H1 (cell line): Measurements from ENCODE around the gene GLG1. TPM values are rescaled to one million over a fixed set of nuclear protein-coding genes. Genes with fewer than 3 reads are reported as not detected.

Experiments
- CTCF ChIA-PET: fragments of 300-600 bp; sonication (Branson Sonifier 250); formaldehyde crosslinking; loops from one replicate; lab custom pipeline; 2021; ENCODE audit not compliant: partially characterized antibody; lab: Charles Lee
- POLR2A ChIA-PET: fragments of 300-600 bp; sonication (Branson Sonifier 250); formaldehyde crosslinking; loops from one replicate; lab custom pipeline; 2021; ENCODE audit warnings: inconsistent platforms; ENCODE audit not compliant: partially characterized antibody; lab: Charles Lee
- DNase-seq, 2 experiments: peaks; one replicate each; pipeline versions ENCODE4 v3.0.0 to v3.0.0-alpha.2; 2010 to 2022; ENCODE audit warnings: low spot score in 2 of 2, low read depth in 1 of 2, mixed read lengths in 1 of 2
- FAIRE-seq: peaks from 2 replicates; lab custom pipeline; 2011; peaks lifted over from hg19 to GRCh38; lab: Jason Lieb, UNC
- H2AFZ ChIP-seq: 2 replicates; pipeline ENCODE4 v1.8.1; 2012; ENCODE audit warnings: low read length, inconsistent platforms
- H2AK5ac ChIP-seq: 2 replicates; pipeline ENCODE4 v1.6.1; 2013; ENCODE audit warnings: low read depth, low read length
- H2BK120ac ChIP-seq: replicated peaks from 2 replicates; pipeline ENCODE3; 2013; ENCODE audit warnings: low read depth, low read length, inconsistent platforms
- H2BK12ac ChIP-seq: 2 replicates; pipeline ENCODE4 v1.6.1; 2013; ENCODE audit warnings: low read depth, low read length
- H2BK15ac ChIP-seq: 2 replicates; pipeline ENCODE4 v1.6.1; 2013; ENCODE audit warnings: low read length
- H2BK20ac ChIP-seq: 2 replicates; pipeline ENCODE4 v1.6.1; 2013; ENCODE audit warnings: low read length
- H2BK5ac ChIP-seq: 2 replicates; pipeline ENCODE4 v1.6.1; 2013; ENCODE audit warnings: low read depth, low read length
- H3K14ac ChIP-seq: 2 replicates; pipeline ENCODE4 v1.6.1; 2013; ENCODE audit warnings: inconsistent platforms; ENCODE audit not compliant: insufficient read length
- H3K18ac ChIP-seq: 2 replicates; pipeline ENCODE4 v1.6.1; 2013; ENCODE audit warnings: low read length; ENCODE audit errors: extremely low read depth
- H3K23ac ChIP-seq: 2 replicates; pipeline ENCODE4 v1.6.1; 2013; ENCODE audit warnings: inconsistent platforms; ENCODE audit not compliant: insufficient read length
- H3K23me2 ChIP-seq: 2 replicates; pipeline ENCODE4 v1.6.1; 2013; ENCODE audit warnings: low read depth, low read length
- H3K27ac ChIP-seq: 2 replicates; pipeline ENCODE4 v1.6.1; 2011; ENCODE audit warnings: low read depth, low read length, inconsistent platforms
- H3K27me3 ChIP-seq, 4 experiments: replicated peaks in 1 of 4; 1 replicate in 1 of 4; 2 replicates in 3 of 4; pipeline versions ENCODE4 v1.6.1 to v1.8.1; 2011 to 2013; ENCODE audit warnings: low read length in 3 of 4, mild to moderate bottlenecking in 3 of 4, inconsistent platforms in 2 of 4, mixed read lengths in 2 of 4, moderate library complexity in 1 of 4; ENCODE audit not compliant: control insufficient read depth in 3 of 4, insufficient read depth in 3 of 4; ENCODE audit errors: extremely low read depth in 1 of 4
- H3K36me3 ChIP-seq, 4 experiments: 2 replicates each; pipeline versions ENCODE4 v1.6.1 to v1.8.1; 2011 to 2013; ENCODE audit warnings: mild to moderate bottlenecking in 4 of 4, low read length in 3 of 4, moderate library complexity in 2 of 4, control low read depth in 1 of 4, inconsistent platforms in 1 of 4; ENCODE audit not compliant: insufficient read depth in 4 of 4, control insufficient read depth in 2 of 4
- H3K4ac ChIP-seq: replicated peaks from 2 replicates; pipeline ENCODE3; 2013; ENCODE audit warnings: low read length, low read depth, mixed read lengths, inconsistent platforms; ENCODE audit not compliant: insufficient read length
- H3K4me1 ChIP-seq, 4 experiments: replicated peaks in 1 of 4; 1 replicate in 1 of 4; 2 replicates in 3 of 4; pipeline versions ENCODE4 v1.6.1 to v1.8.1; 2011 to 2013; ENCODE audit warnings: low read length in 3 of 4, inconsistent platforms in 2 of 4, mixed read lengths in 1 of 4; ENCODE audit not compliant: insufficient read depth in 4 of 4, control insufficient read depth in 3 of 4
- H3K4me2 ChIP-seq, 2 experiments: 2 replicates each; pipeline versions ENCODE4 v1.6.1 to v1.8.1; 2011 to 2013; ENCODE audit warnings: low read depth in 2 of 2, low read length in 2 of 2, control low read depth in 1 of 2, inconsistent platforms in 1 of 2, mild to moderate bottlenecking in 1 of 2; ENCODE audit not compliant: insufficient read depth in 1 of 2
- H3K4me3 ChIP-seq, 4 experiments: fragments of 200-600, 300-600 bp in 1 of 4; sonication (generic), shearing (Covaris generic), sonication (Bioruptor Twin) in 1 of 4; 2 replicates each; pipeline versions ENCODE4 v1.5.1 to v1.8.1; 2011 to 2016; ENCODE audit warnings: low read length in 4 of 4, low read depth in 3 of 4, control low read depth in 2 of 4, inconsistent platforms in 2 of 4, mild to moderate bottlenecking in 2 of 4, mixed read lengths in 1 of 4, moderate library complexity in 1 of 4; ENCODE audit not compliant: insufficient read depth in 2 of 4; ENCODE audit errors: extremely low read depth in 1 of 4
- H3K56ac ChIP-seq: replicated peaks from 2 replicates; pipeline ENCODE3; 2013; ENCODE audit warnings: low read depth, mild to moderate bottlenecking, mixed read lengths, low read length, inconsistent platforms; ENCODE audit not compliant: insufficient read length
- H3K79me1 ChIP-seq: 2 replicates; pipeline ENCODE4 v1.6.1; 2013; ENCODE audit warnings: low read depth, low read length, control low read depth
- H3K79me2 ChIP-seq, 2 experiments: 2 replicates each; pipeline versions ENCODE4 v1.6.1 to v1.8.1; 2012 to 2013; ENCODE audit warnings: low read length in 2 of 2, mild to moderate bottlenecking in 2 of 2, inconsistent platforms in 1 of 2; ENCODE audit not compliant: insufficient read depth in 2 of 2, control insufficient read depth in 1 of 2
- H3K9ac ChIP-seq, 4 experiments: replicated peaks in 1 of 4; 1 replicate in 1 of 4; 2 replicates in 3 of 4; pipeline versions ENCODE4 v1.6.1 to v1.8.1; 2011 to 2013; ENCODE audit warnings: low read depth in 3 of 4, low read length in 3 of 4, control low read depth in 2 of 4, mild to moderate bottlenecking in 2 of 4, moderate library complexity in 2 of 4, inconsistent platforms in 1 of 4; ENCODE audit errors: extremely low read depth in 1 of 4
- H3K9me3 ChIP-seq, 2 experiments: 2 replicates each; pipeline versions ENCODE4 v1.6.1 to v1.8.1; 2012 to 2013; ENCODE audit warnings: mild to moderate bottlenecking in 2 of 2, moderate library complexity in 2 of 2, control low read depth in 1 of 2, inconsistent platforms in 1 of 2, low read depth in 1 of 2, low read length in 1 of 2, mixed read lengths in 1 of 2; ENCODE audit not compliant: insufficient read depth in 2 of 2
- H4K20me1 ChIP-seq, 2 experiments: replicated peaks in 1 of 2; 2 replicates each; pipeline versions ENCODE3 to v1.8.1; 2011 to 2013; ENCODE audit warnings: inconsistent platforms in 2 of 2, low read length in 2 of 2, mild to moderate bottlenecking in 1 of 2; ENCODE audit not compliant: insufficient read depth in 2 of 2, control insufficient read depth in 1 of 2
- H4K5ac ChIP-seq: 2 replicates; pipeline ENCODE4 v1.6.1; 2013; ENCODE audit warnings: low read length, low read depth, mixed read lengths, inconsistent platforms; ENCODE audit not compliant: insufficient read length
- H4K8ac ChIP-seq: 2 replicates; pipeline ENCODE4 v1.8.0; 2013; ENCODE audit warnings: mild to moderate bottlenecking, moderate library complexity, low read length, inconsistent platforms; ENCODE audit not compliant: insufficient read depth; ENCODE audit errors: extremely low read depth
- H4K91ac ChIP-seq: replicated peaks from 2 replicates; pipeline ENCODE3; 2013; ENCODE audit warnings: low read length, mixed read lengths, inconsistent platforms; ENCODE audit not compliant: insufficient read length
- BACH1 ChIP-seq: IDR thresholded peaks from 2 replicates; pipeline ENCODE4 v1.6.1; 2012; ENCODE audit warnings: low read length, improper control_type of control experiment
- CBX8 ChIP-seq: fragments of 300-800, 300-1000 bp; sonication (generic); IDR thresholded peaks from 2 replicates; pipeline ENCODE4 v1.7.1; 2016; ENCODE audit warnings: low read depth, low read length, borderline replicate concordance
- CHD1 ChIP-seq: IDR thresholded peaks from 2 replicates; pipeline ENCODE4 v1.6.1; 2012; ENCODE audit warnings: low read depth, low read length, improper control_type of control experiment
- CHD2 ChIP-seq: IDR thresholded peaks from 2 replicates; pipeline ENCODE4 v1.6.1; 2012; ENCODE audit warnings: low read length, improper control_type of control experiment
- FOSL1 ChIP-seq: IDR thresholded peaks from 2 replicates; pipeline ENCODE4 v1.6.1; 2011; ENCODE audit warnings: mild to moderate bottlenecking, low read depth, low read length, moderate library complexity; ENCODE audit not compliant: insufficient read depth
- JUN ChIP-seq: IDR thresholded peaks from 2 replicates; pipeline ENCODE4 v1.6.1; 2011; ENCODE audit warnings: low read depth, mild to moderate bottlenecking, improper control_type of control experiment, low read length
- JUND ChIP-seq: IDR thresholded peaks from 2 replicates; pipeline ENCODE4 v1.6.1; 2011; ENCODE audit warnings: mild to moderate bottlenecking, improper control_type of control experiment, low read length
- KDM5A ChIP-seq: fragments of 200-600 bp; IDR thresholded peaks from 2 replicates; pipeline ENCODE4 v1.7.1; 2012; ENCODE audit warnings: mild to moderate bottlenecking, low read length, inconsistent platforms, mixed read lengths
- RNF2 ChIP-seq: fragments of 200-900, 300-1000 bp; sonication (generic); IDR thresholded peaks from 2 replicates; pipeline ENCODE4 v1.7.1; 2016; ENCODE audit warnings: borderline replicate concordance, low read depth, mild to moderate bottlenecking, antibody characterized with exemption, low read length; ENCODE audit not compliant: poor library complexity, severe bottlenecking; ENCODE audit errors: missing control alignments
- SRF ChIP-seq: IDR thresholded peaks from 2 replicates; pipeline ENCODE4 v1.6.1; 2011; ENCODE audit warnings: mild to moderate bottlenecking, low read depth, low read length, moderate library complexity
- TCF12 ChIP-seq: IDR thresholded peaks from 2 replicates; pipeline ENCODE4 v1.6.1; 2011; ENCODE audit warnings: low read depth, mild to moderate bottlenecking, low read length
- TEAD4 ChIP-seq: IDR thresholded peaks from 2 replicates; pipeline ENCODE4 v1.6.1; 2012; ENCODE audit warnings: low read depth, low read length, inconsistent platforms, mixed read lengths
- ZNF274 ChIP-seq: IDR thresholded peaks from 2 replicates; pipeline ENCODE4 v1.7.0; 2012; ENCODE audit warnings: low read length, borderline replicate concordance; ENCODE audit errors: extremely low read depth
- WGBS, 2 experiments: shearing (Covaris generic) in 1 of 2; methylation state at CpG; one replicate each; pipeline versions ENCODE4 v1.1.6 to v1.1.7; 2013 to 2015; ENCODE audit warnings: low lambda C conversion rate in 2 of 2, mixed read lengths in 2 of 2, inconsistent platforms in 1 of 2, low coverage in 1 of 2, missing lambda C conversion rate in 1 of 2; ENCODE audit not compliant: insufficient replicate concordance in 2 of 2, insufficient coverage in 1 of 2, insufficient read length in 1 of 2; ENCODE audit errors: extremely low coverage in 1 of 2, missing lambda C conversion rate in 1 of 2; 5-methylcytosine and 5-hydroxymethylcytosine counted together
- polyA plus RNA-seq, 7 experiments: library from polyadenylated mRNA; depleted of rRNA in 3 of 7; stranded (reverse) in 5 of 7; unstranded in 2 of 7; fragments of >200 nt in 5 of 7; fragments of 200-250 nt in 2 of 7; gene quantifications; 1 replicate in 5 of 7; 2 replicates in 1 of 7; 4 replicates in 1 of 7; pipeline versions ENCODE4 v1.2.1 to v1.2.3, GENCODE V29; 2011 to 2013; ENCODE audit warnings: missing spikeins in 2 of 7, mixed read lengths in 2 of 7
- total RNA-seq: library from RNA; stranded (reverse); fragmentation: NEBNext Ultra II Directional; extraction: Animal tissue kit (Norgen Biotek cat#: 25700); gene quantifications from 2 replicates; pipeline ENCODE4 v1.2.1, GENCODE V29; 2021
- TF ChIP-seq, protein P1 (sequence below): IDR thresholded peaks from 2 replicates; pipeline ENCODE4 v1.6.1; 2011; ENCODE audit warnings: low read depth, mild to moderate bottlenecking, low read length; ENCODE audit not compliant: insufficient read depth

Gene GLG1
- total and polyA plus RNA-seq, 2 of the 8 experiments (the other 6 are each of a cell fraction or from before 2014, with no cell fraction given), result 53.4 to 139 TPM

DNA sequence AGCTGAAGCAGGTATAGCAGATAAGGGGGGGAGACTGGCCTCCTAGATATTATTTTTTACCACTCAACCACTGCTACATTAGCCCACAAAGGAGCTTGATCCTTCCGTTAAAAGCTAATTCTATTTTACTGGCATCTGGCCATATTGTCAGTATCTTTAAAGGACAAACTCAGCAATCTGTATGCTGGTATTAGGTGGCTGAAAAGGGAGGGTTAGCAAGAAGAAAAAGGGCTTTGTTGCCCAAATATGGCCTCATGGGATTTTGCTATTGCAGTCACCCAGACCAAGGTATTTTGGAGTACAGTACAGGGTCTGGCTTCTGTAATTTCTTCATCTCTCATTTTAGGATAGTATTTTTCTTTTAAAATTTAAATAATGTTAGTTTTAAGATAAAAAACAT, 45.3 kb upstream of the GLG1 start:
- Histone ChIP-seq H3K9ac (no peak overlapping the region), H4K8ac (no peak overlapping the region), H4K20me1 (peaks cover 8 to 16% of the 10 kb centered on the region in 2 experiments), H3K36me3 (peaks cover 30 to 88% (median 56%) of the 10 kb centered on the region in 4 experiments), H3K79me2 (peaks cover 3 to 80% of the 10 kb centered on the region in 2 experiments; a peak in 3 of 4 replicates), H3K23me2 (no peaks in the 10 kb centered on the region), H3K79me1 (peaks cover 7% of the 10 kb centered on the region; the same call in 1 of the 2 replicates), H3K9me3 (no peaks in the 10 kb centered on the region), H3K14ac (no peak overlapping the region), H3K56ac (no peak overlapping the region), H3K4me2 (no peak overlapping the region), H2BK5ac (no peak overlapping the region), H2AFZ (no peak overlapping the region), H3K4me3 (no peak overlapping the region), H3K4ac (no peak overlapping the region), H2BK12ac (no peak overlapping the region), H3K23ac (no peak overlapping the region), H4K5ac (no peak overlapping the region), H2BK20ac (no peak overlapping the region), H3K27ac (no peak overlapping the region), H2BK120ac (no peak overlapping the region), H2AK5ac (no peak overlapping the region), H2BK15ac (no peak overlapping the region), H3K4me1 (no peaks in the 10 kb centered on the region), H3K18ac (no peak overlapping the region), H3K27me3 (no peaks in the 10 kb centered on the region), H4K91ac (no peak overlapping the region)
- CTCF ChIA-PET, result interaction anchor here (0.7 to 2.2 kb wide), 17 partner anchors 7 to 288 kb away, joined by 3 to 13 read pairs (median 3); no protein-coding TSS in a partner anchor
- POLR2A ChIA-PET, result interaction anchor here (1.2 to 2.0 kb wide), 6 partner anchors 8 to 28 kb away, joined by 3 to 7 read pairs (median 4); partner anchors contain the start of gene RFWD3
- DNase-seq (no peak), FAIRE-seq (no peak)
- 90% methylated on average over 1 of the region's 1 CpG; no CpG with 5 or more reads in 1 of the 2 experiments for WGBS, 2 experiments
- TF ChIP-seq CHD2 (no peak), ZNF274 (no peak), JUN (no peak), TEAD4 (no peak), KDM5A (no peak), CBX8 (no peak), BACH1 (no peak), RNF2 (no peak), TCF12 (no peak), SRF (no peak), FOSL1 (no peak), CHD1 (no peak), JUND (no peak)
- TF ChIP-seq, protein P1, sequence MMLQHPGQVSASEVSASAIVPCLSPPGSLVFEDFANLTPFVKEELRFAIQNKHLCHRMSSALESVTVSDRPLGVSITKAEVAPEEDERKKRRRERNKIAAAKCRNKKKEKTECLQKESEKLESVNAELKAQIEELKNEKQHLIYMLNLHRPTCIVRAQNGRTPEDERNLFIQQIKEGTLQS, result no peak
